ENCODE results near the gene TTLL7. TPM values are rescaled to one million over a fixed set of nuclear protein-coding genes. Genes with fewer than 3 reads are reported as not detected.

Gene TTLL7
- total and polyA plus RNA-seq, 4 experiments from 2014 or later, result 0.06 to 2.8 (median 0.33) TPM

- no peaks in the 10 kb centered on the region for H3K27me3 ChIP-seq (ENCODE audit: insufficient read depth, low read length)
- intact Hi-C loops (cut with micrococcal nuclease), result loop anchor here (1.0 to 5.0 kb wide), 6 partner anchors 192 to 1006 kb away; no protein-coding TSS in a partner anchor
- Mint-ChIP-seq H3K9me3 (no peaks in the 10 kb centered on the region), H3K36me3 (no peaks in the 10 kb centered on the region), H3K4me1 (no peaks in the 10 kb centered on the region), H3K27me3 (peaks cover 4 to 5% of the 10 kb centered on the region in 2 donors), H3K4me3 (no peak overlapping the region), H3K27ac (no peak overlapping the region)
- no peaks in the 10 kb centered on the region for H3K36me3 ChIP-seq (ENCODE audit: insufficient read depth, low read length)
- no peak overlapping the region for H3K4me3 ChIP-seq (ENCODE audit: low read length in 2 of 2)
- H3K9me3 ChIP-seq (ENCODE audit: control insufficient read depth in 1 of 2, low read length in 2 of 2), result no peaks in the 10 kb centered on the region
- ChIA-PET POLR2A (ENCODE audit: partially characterized antibody) (no interaction called here), CTCF (ENCODE audit: partially characterized antibody) (interaction anchor here (0.7 to 3.7 kb wide), 12 partner anchors 11 to 851 kb away, joined by 3 to 25 read pairs (median 4); partner anchors contain the start of gene PRKACB)
- DNase-seq, result peak in 4 of 5 donors; percentile 36 to 47 (median 44)
- H3K27ac ChIP-seq (ENCODE audit: low read depth, low read length), result no peak overlapping the region
- no peaks in the 10 kb centered on the region for H3K4me1 ChIP-seq (ENCODE audit: insufficient read depth, low read length)
Observed at GRCh38 chr1:83931658-83932253, 67.2 kb downstream of the TTLL7 start.

GRCh38 chr1:83929184-83929583, 69.7 kb downstream of the TTLL7 start:
- Histone ChIP-seq H3K9me3 (ENCODE audit: control insufficient read depth in 1 of 2, low read length in 2 of 2) (no peaks in the 10 kb centered on the region), H3K27me3 (ENCODE audit: insufficient read depth, low read length) (no peaks in the 10 kb centered on the region), H3K36me3 (ENCODE audit: insufficient read depth, low read length) (no peaks in the 10 kb centered on the region), H3K27ac (ENCODE audit: low read depth, low read length) (no peak overlapping the region), H3K4me1 (ENCODE audit: insufficient read depth, low read length) (no peaks in the 10 kb centered on the region), H3K4me3 (ENCODE audit: low read length in 2 of 2) (no peak overlapping the region)
- ChIA-PET POLR2A (ENCODE audit: partially characterized antibody) (no interaction called here), CTCF (ENCODE audit: partially characterized antibody) (interaction anchor here (1.1 to 2.5 kb wide), 6 partner anchors 12 to 1730 kb away, joined by 3 to 11 read pairs (median 4); no protein-coding TSS in a partner anchor)
- Mint-ChIP-seq H3K4me3 (no peak overlapping the region), H3K4me1 (no peaks in the 10 kb centered on the region), H3K9me3 (no peaks in the 10 kb centered on the region), H3K27me3 (peaks cover 4 to 5% of the 10 kb centered on the region in 2 donors), H3K36me3 (no peaks in the 10 kb centered on the region), H3K27ac (no peak overlapping the region)
- intact Hi-C loops (cut with micrococcal nuclease), result no loop called here
- no peak for DNase-seq

GRCh38 chr1:83928396-83928795, 70.5 kb downstream of the TTLL7 start:
- no peaks in the 10 kb centered on the region for H3K27me3 ChIP-seq (ENCODE audit: insufficient read depth, low read length)
- Mint-ChIP-seq H3K36me3 (no peaks in the 10 kb centered on the region), H3K4me3 (no peak overlapping the region), H3K27me3 (peaks cover 4 to 5% of the 10 kb centered on the region in 2 donors), H3K4me1 (no peaks in the 10 kb centered on the region), H3K9me3 (no peaks in the 10 kb centered on the region), H3K27ac (no peak overlapping the region)
- H3K4me1 ChIP-seq (ENCODE audit: insufficient read depth, low read length), result no peaks in the 10 kb centered on the region
- H3K27ac ChIP-seq (ENCODE audit: low read depth, low read length), result no peak overlapping the region
- POLR2A ChIA-PET (ENCODE audit: partially characterized antibody), result no interaction called here
- no peak for DNase-seq
- intact Hi-C loops (cut with micrococcal nuclease), result no loop called here
- CTCF ChIA-PET (ENCODE audit: partially characterized antibody), result interaction anchor here (1.1 to 2.5 kb wide), 5 partner anchors 10 to 854 kb away, joined by 3 to 8 read pairs (median 5); no protein-coding TSS in a partner anchor
- H3K36me3 ChIP-seq (ENCODE audit: insufficient read depth, low read length), result no peaks in the 10 kb centered on the region
- no peaks in the 10 kb centered on the region for H3K9me3 ChIP-seq (ENCODE audit: control insufficient read depth in 1 of 2, low read length in 2 of 2)
- H3K4me3 ChIP-seq (ENCODE audit: low read length in 2 of 2), result no peak overlapping the region

- H3K4me1 ChIP-seq (ENCODE audit: insufficient read depth, low read length), result no peaks in the 10 kb centered on the region
- H3K4me1 Mint-ChIP-seq, result no peaks in the 10 kb centered on the region
- H3K27me3 Mint-ChIP-seq, result peaks cover 4 to 5% of the 10 kb centered on the region in 2 donors
- no peaks in the 10 kb centered on the region for H3K9me3 ChIP-seq (ENCODE audit: control insufficient read depth in 1 of 2, low read length in 2 of 2)
- no peak overlapping the region for H3K27ac Mint-ChIP-seq
- H3K36me3 ChIP-seq (ENCODE audit: insufficient read depth, low read length), result no peaks in the 10 kb centered on the region
- intact Hi-C loops (cut with micrococcal nuclease), result no loop called here
- H3K36me3 Mint-ChIP-seq, result no peaks in the 10 kb centered on the region
- CTCF ChIA-PET (ENCODE audit: partially characterized antibody), result interaction anchor here (1.4 to 2.5 kb wide), 4 partner anchors 9 to 854 kb away, joined by 4 to 8 read pairs (median 6); no protein-coding TSS in a partner anchor
- no peak overlapping the region for H3K4me3 ChIP-seq (ENCODE audit: low read length in 2 of 2)
- H3K9me3 Mint-ChIP-seq, result no peaks in the 10 kb centered on the region
- H3K27ac ChIP-seq (ENCODE audit: low read depth, low read length), result no peak overlapping the region
- POLR2A ChIA-PET (ENCODE audit: partially characterized antibody), result no interaction called here
- no peak overlapping the region for H3K4me3 Mint-ChIP-seq
- no peak for DNase-seq
- H3K27me3 ChIP-seq (ENCODE audit: insufficient read depth, low read length), result no peaks in the 10 kb centered on the region
Observed at GRCh38 chr1:83927701-83928100, 71.2 kb downstream of the TTLL7 start.

GRCh38 chr1:83927061-83927460, 71.9 kb downstream of the TTLL7 start:
- Histone ChIP-seq H3K9me3 (ENCODE audit: control insufficient read depth in 1 of 2, low read length in 2 of 2) (no peaks in the 10 kb centered on the region), H3K4me3 (ENCODE audit: low read length in 2 of 2) (no peak overlapping the region), H3K27me3 (ENCODE audit: insufficient read depth, low read length) (no peaks in the 10 kb centered on the region), H3K27ac (ENCODE audit: low read depth, low read length) (no peak overlapping the region), H3K4me1 (ENCODE audit: insufficient read depth, low read length) (no peaks in the 10 kb centered on the region), H3K36me3 (ENCODE audit: insufficient read depth, low read length) (no peaks in the 10 kb centered on the region)
- ChIA-PET CTCF (ENCODE audit: partially characterized antibody) (interaction anchor here (1.1 to 2.5 kb wide), 5 partner anchors 8 to 855 kb away, joined by 3 to 8 read pairs (median 5); no protein-coding TSS in a partner anchor), POLR2A (ENCODE audit: partially characterized antibody) (no interaction called here)
- no peak overlapping the region for H3K4me3 Mint-ChIP-seq
- no peaks in the 10 kb centered on the region for H3K4me1 Mint-ChIP-seq
- intact Hi-C loops (cut with micrococcal nuclease), result no loop called here
- no peaks in the 10 kb centered on the region for H3K36me3 Mint-ChIP-seq
- H3K27ac Mint-ChIP-seq, result no peak overlapping the region
- H3K27me3 Mint-ChIP-seq, result peaks cover 4 to 5% of the 10 kb centered on the region in 2 donors
- no peaks in the 10 kb centered on the region for H3K9me3 Mint-ChIP-seq
- DNase-seq, result no peak

- no peak for DNase-seq
- Histone ChIP-seq H3K9me3 (ENCODE audit: control insufficient read depth in 1 of 2, low read length in 2 of 2) (no peaks in the 10 kb centered on the region), H3K36me3 (ENCODE audit: insufficient read depth, low read length) (no peaks in the 10 kb centered on the region), H3K4me1 (ENCODE audit: insufficient read depth, low read length) (no peaks in the 10 kb centered on the region), H3K4me3 (ENCODE audit: low read length in 2 of 2) (no peak overlapping the region), H3K27ac (ENCODE audit: low read depth, low read length) (no peak overlapping the region), H3K27me3 (ENCODE audit: insufficient read depth, low read length) (no peaks in the 10 kb centered on the region)
- CTCF ChIA-PET (ENCODE audit: partially characterized antibody), result no interaction called here
- Mint-ChIP-seq H3K27ac (no peak overlapping the region), H3K4me1 (no peaks in the 10 kb centered on the region), H3K36me3 (no peaks in the 10 kb centered on the region), H3K4me3 (no peak overlapping the region), H3K27me3 (peaks cover 4 to 11% of the 10 kb centered on the region in 2 donors), H3K9me3 (no peaks in the 10 kb centered on the region)
- intact Hi-C loops (cut with micrococcal nuclease), result no loop called here
- POLR2A ChIA-PET (ENCODE audit: partially characterized antibody), result no interaction called here
Observed at GRCh38 chr1:83923553-83923952, 75.4 kb downstream of the TTLL7 start.

- Histone ChIP-seq H3K4me3 (ENCODE audit: low read length in 2 of 2) (no peak overlapping the region), H3K27me3 (ENCODE audit: insufficient read depth, low read length) (no peaks in the 10 kb centered on the region), H3K9me3 (ENCODE audit: control insufficient read depth in 1 of 2, low read length in 2 of 2) (no peaks in the 10 kb centered on the region), H3K4me1 (ENCODE audit: insufficient read depth, low read length) (no peaks in the 10 kb centered on the region), H3K36me3 (ENCODE audit: insufficient read depth, low read length) (no peaks in the 10 kb centered on the region), H3K27ac (ENCODE audit: low read depth, low read length) (no peak overlapping the region)
- no peak overlapping the region for H3K27ac Mint-ChIP-seq
- no peak for DNase-seq
- H3K9me3 Mint-ChIP-seq, result no peaks in the 10 kb centered on the region
- H3K4me3 Mint-ChIP-seq, result no peak overlapping the region
- ChIA-PET POLR2A (ENCODE audit: partially characterized antibody) (no interaction called here), CTCF (ENCODE audit: partially characterized antibody) (no interaction called here)
- intact Hi-C loops (cut with micrococcal nuclease), result no loop called here
- no peaks in the 10 kb centered on the region for H3K36me3 Mint-ChIP-seq
- no peaks in the 10 kb centered on the region for H3K4me1 Mint-ChIP-seq
- peaks cover 2 to 11% of the 10 kb centered on the region in 2 donors for H3K27me3 Mint-ChIP-seq
Observed at GRCh38 chr1:83922431-83922830, 76.5 kb downstream of the TTLL7 start.
